ENCODE results near the gene OR2B2. TPM values are rescaled to one million over a fixed set of nuclear protein-coding genes. Genes with fewer than 3 reads are reported as not detected.
"Not testable (repeated sequence)": the region's sequence is repeated elsewhere in the genome, so short reads cannot be mapped to it uniquely, and the experiment has no call there.

OR2B2 gene
- polyA plus RNA-seq: not detected
- long read RNA-seq, donor 1: 0 reads
- long read RNA-seq, donor 2: 0 reads
- long read RNA-seq, donor 3: 0 reads
- long read RNA-seq, donor 4: 0 reads
- long read RNA-seq, donor 5: 0 reads
- long read RNA-seq, donor 6: 0 reads
- long read RNA-seq, donor 7: 0 reads
- long read RNA-seq, donor 8: 0 reads
- long read RNA-seq, donor 9: 0 reads
- long read RNA-seq, donor 10: 0 reads
- long read RNA-seq, donor 11: 0 reads

GRCh38 chr6:27911956-27912446 is at the start of gene OR2B2:
Gene OR2B2 (minus strand): TSS chr6:27912396. CDS start chr6:27912319, 77 bp downstream.
- Histone ChIP-seq H3K36me3 (ENCODE audit: control insufficient read depth, insufficient read depth, low read length) (no peaks in the 10 kb centered on the region), H3K9me3 (ENCODE audit: control insufficient read depth, low read depth, low read length) (no peaks in the 10 kb centered on the region), H3K27ac (ENCODE audit: low read length) (no peak within 1 kb of the TSS), H3K4me3 (ENCODE audit: low read length) (no peak within 1 kb of the TSS), H3K27me3 (ENCODE audit: control insufficient read depth, insufficient read depth, low read length) (no peaks in the 10 kb centered on the region), H3K4me1 (ENCODE audit: control insufficient read depth, insufficient read depth, low read length) (no peaks in the 10 kb centered on the region)
- no peak for DNase-seq
- WGBS (ENCODE audit: insufficient coverage, low lambda C conversion rate): no CpG with 5 or more reads among the region's 2 CpGs

- Histone ChIP-seq H3K27ac (ENCODE audit: low read length) (no peak overlapping the region), H3K4me1 (ENCODE audit: control insufficient read depth, insufficient read depth, low read length) (no peaks in the 10 kb centered on the region), H3K4me3 (ENCODE audit: low read length) (no peak overlapping the region), H3K27me3 (ENCODE audit: control insufficient read depth, insufficient read depth, low read length) (peaks cover 2% of the 10 kb centered on the region), H3K9me3 (ENCODE audit: control insufficient read depth, low read depth, low read length) (no peaks in the 10 kb centered on the region), H3K36me3 (ENCODE audit: control insufficient read depth, insufficient read depth, low read length) (no peaks in the 10 kb centered on the region)
- WGBS (ENCODE audit: insufficient coverage, low lambda C conversion rate): no CpG with 5 or more reads among the region's 4 CpGs
- no peak for DNase-seq
Measured at GRCh38 chr6:27957516-27957915, 45.3 kb upstream of the OR2B2 start.

GRCh38 chr6:27956941-27957340 is 44.7 kb upstream of the OR2B2 start, which contains the start of gene OR2B6:
Gene OR2B6 (plus strand): TSS chr6:27957241. CDS start chr6:27957241, 0 bp downstream.
- Histone ChIP-seq H3K27me3 (ENCODE audit: control insufficient read depth, insufficient read depth, low read length) (peaks cover 2% of the 10 kb centered on the region), H3K36me3 (ENCODE audit: control insufficient read depth, insufficient read depth, low read length) (no peaks in the 10 kb centered on the region), H3K27ac (ENCODE audit: low read length) (no peak within 1 kb of the TSS), H3K4me1 (ENCODE audit: control insufficient read depth, insufficient read depth, low read length) (no peaks in the 10 kb centered on the region), H3K4me3 (ENCODE audit: low read length) (no peak within 1 kb of the TSS), H3K9me3 (ENCODE audit: control insufficient read depth, low read depth, low read length) (no peaks in the 10 kb centered on the region)
- no CpG with 5 or more reads among the region's 1 CpG for WGBS (ENCODE audit: insufficient coverage, low lambda C conversion rate)
- DNase-seq: no peak

GRCh38 chr6:27951040-27951439 is 38.8 kb upstream of the OR2B2 start:
- no peaks in the 10 kb centered on the region for H3K27me3 ChIP-seq (ENCODE audit: control insufficient read depth, insufficient read depth, low read length)
- H3K4me3 ChIP-seq (ENCODE audit: low read length): no peak overlapping the region
- H3K36me3 ChIP-seq (ENCODE audit: control insufficient read depth, insufficient read depth, low read length): no peaks in the 10 kb centered on the region
- no peaks in the 10 kb centered on the region for H3K9me3 ChIP-seq (ENCODE audit: control insufficient read depth, low read depth, low read length)
- 67% methylated on average over 1 of the region's 1 CpG for WGBS (ENCODE audit: insufficient coverage, low lambda C conversion rate)
- DNase-seq: no peak
- no peaks in the 10 kb centered on the region for H3K4me1 ChIP-seq (ENCODE audit: control insufficient read depth, insufficient read depth, low read length)
- H3K27ac ChIP-seq (ENCODE audit: low read length): no peak overlapping the region

- no peaks in the 10 kb centered on the region for H3K27me3 ChIP-seq (ENCODE audit: control insufficient read depth, insufficient read depth, low read length)
- WGBS (ENCODE audit: insufficient coverage, low lambda C conversion rate): 100% methylated on average over 1 of the region's 1 CpG
- H3K27ac ChIP-seq (ENCODE audit: low read length): no peak overlapping the region
Measured at GRCh38 chr6:27948237-27948636, 36.0 kb upstream of the OR2B2 start.

GRCh38 chr6:27943072-27943471 is 30.9 kb upstream of the OR2B2 start:
- H3K4me1 ChIP-seq (ENCODE audit: control insufficient read depth, insufficient read depth, low read length); H3K27ac ChIP-seq (ENCODE audit: low read length); H3K9me3 ChIP-seq (ENCODE audit: control insufficient read depth, low read depth, low read length); H3K36me3 ChIP-seq (ENCODE audit: control insufficient read depth, insufficient read depth, low read length); H3K4me3 ChIP-seq (ENCODE audit: low read length); DNase-seq; H3K27me3 ChIP-seq (ENCODE audit: control insufficient read depth, insufficient read depth, low read length): not testable (repeated sequence)
- WGBS (ENCODE audit: insufficient coverage, low lambda C conversion rate): no CpG with 5 or more reads among the region's 6 CpGs

More at GRCh38 chr6:27948237-27948636, 36.0 kb upstream of the OR2B2 start:
- DNase-seq: no peak
- H3K9me3 ChIP-seq (ENCODE audit: control insufficient read depth, low read depth, low read length): no peaks in the 10 kb centered on the region
- H3K36me3 ChIP-seq (ENCODE audit: control insufficient read depth, insufficient read depth, low read length): no peaks in the 10 kb centered on the region
- H3K4me3 ChIP-seq (ENCODE audit: low read length): no peak overlapping the region
- H3K4me1 ChIP-seq (ENCODE audit: control insufficient read depth, insufficient read depth, low read length): no peaks in the 10 kb centered on the region

- H3K9me3 ChIP-seq (ENCODE audit: control insufficient read depth, low read depth, low read length): no peaks in the 10 kb centered on the region
Measured at GRCh38 chr6:27940766-27941165, 28.6 kb upstream of the OR2B2 start.

GRCh38 chr6:27931209-27931608 is 19.0 kb upstream of the OR2B2 start:
- no peak for DNase-seq
- no peak overlapping the region for H3K27ac ChIP-seq (ENCODE audit: low read length)
- no peaks in the 10 kb centered on the region for H3K4me1 ChIP-seq (ENCODE audit: control insufficient read depth, insufficient read depth, low read length)
- WGBS (ENCODE audit: insufficient coverage, low lambda C conversion rate): 100% methylated on average over 2 of the region's 2 CpGs
- no peaks in the 10 kb centered on the region for H3K36me3 ChIP-seq (ENCODE audit: control insufficient read depth, insufficient read depth, low read length)
- H3K27me3 ChIP-seq (ENCODE audit: control insufficient read depth, insufficient read depth, low read length): no peaks in the 10 kb centered on the region
- H3K9me3 ChIP-seq (ENCODE audit: control insufficient read depth, low read depth, low read length): no peaks in the 10 kb centered on the region
- H3K4me3 ChIP-seq (ENCODE audit: low read length): no peak overlapping the region

More at GRCh38 chr6:27940766-27941165, 28.6 kb upstream of the OR2B2 start:
- WGBS (ENCODE audit: insufficient coverage, low lambda C conversion rate): no CpG with 5 or more reads among the region's 1 CpG
- Histone ChIP-seq H3K27me3 (ENCODE audit: control insufficient read depth, insufficient read depth, low read length) (no peaks in the 10 kb centered on the region), H3K27ac (ENCODE audit: low read length) (no peak overlapping the region), H3K4me3 (ENCODE audit: low read length) (no peak overlapping the region), H3K4me1 (ENCODE audit: control insufficient read depth, insufficient read depth, low read length) (no peaks in the 10 kb centered on the region), H3K36me3 (ENCODE audit: control insufficient read depth, insufficient read depth, low read length) (no peaks in the 10 kb centered on the region)
- DNase-seq: no peak

GRCh38 chr6:27929930-27930329 is 17.7 kb upstream of the OR2B2 start:
- not testable (repeated sequence) for DNase-seq; H3K9me3 ChIP-seq (ENCODE audit: control insufficient read depth, low read depth, low read length); H3K27ac ChIP-seq (ENCODE audit: low read length); H3K4me3 ChIP-seq (ENCODE audit: low read length); H3K4me1 ChIP-seq (ENCODE audit: control insufficient read depth, insufficient read depth, low read length); H3K36me3 ChIP-seq (ENCODE audit: control insufficient read depth, insufficient read depth, low read length); H3K27me3 ChIP-seq (ENCODE audit: control insufficient read depth, insufficient read depth, low read length)
- WGBS (ENCODE audit: insufficient coverage, low lambda C conversion rate): 100% methylated on average over 1 of the region's 5 CpGs

GRCh38 chr6:27928041-27928440 is 15.8 kb upstream of the OR2B2 start:
- H3K4me1 ChIP-seq (ENCODE audit: control insufficient read depth, insufficient read depth, low read length); H3K36me3 ChIP-seq (ENCODE audit: control insufficient read depth, insufficient read depth, low read length); H3K27ac ChIP-seq (ENCODE audit: low read length); DNase-seq; H3K4me3 ChIP-seq (ENCODE audit: low read length); H3K27me3 ChIP-seq (ENCODE audit: control insufficient read depth, insufficient read depth, low read length); H3K9me3 ChIP-seq (ENCODE audit: control insufficient read depth, low read depth, low read length): not testable (repeated sequence)
- WGBS (ENCODE audit: insufficient coverage, low lambda C conversion rate): no CpG with 5 or more reads among the region's 2 CpGs

GRCh38 chr6:27924179-27924578 is 12.0 kb upstream of the OR2B2 start:
- no peaks in the 10 kb centered on the region for H3K4me1 ChIP-seq (ENCODE audit: control insufficient read depth, insufficient read depth, low read length)
- H3K27ac ChIP-seq (ENCODE audit: low read length): no peak overlapping the region
- no peak for DNase-seq
- H3K9me3 ChIP-seq (ENCODE audit: control insufficient read depth, low read depth, low read length): no peaks in the 10 kb centered on the region
- no peaks in the 10 kb centered on the region for H3K36me3 ChIP-seq (ENCODE audit: control insufficient read depth, insufficient read depth, low read length)
- WGBS (ENCODE audit: insufficient coverage, low lambda C conversion rate): no CpG with 5 or more reads among the region's 6 CpGs
- H3K27me3 ChIP-seq (ENCODE audit: control insufficient read depth, insufficient read depth, low read length): no peaks in the 10 kb centered on the region
- no peak overlapping the region for H3K4me3 ChIP-seq (ENCODE audit: low read length)

All from large intestine (tissue), 12 donors.